MM.1S (cell line): Measurements from ENCODE around the gene ZCCHC24.
"Not testable (repeated sequence)": the region's sequence is repeated elsewhere in the genome, so short reads cannot be mapped to it uniquely, and the experiment has no call there.

Experiments used
- DNase-seq: peaks from one replicate; pipeline ENCODE4 v3.0.0-alpha.2; 2015
- H2AFZ ChIP-seq: fragments of 300-600 bp; sonication (generic); 2 replicates; pipeline ENCODE4 v1.6.0; 2016; ENCODE audit warnings: antibody characterized with exemption, low read length
- H3F3A ChIP-seq: fragments of 300-600 bp; sonication (generic); 2 replicates; pipeline ENCODE4 v1.6.1; 2016; ENCODE audit warnings: mild to moderate bottlenecking, antibody characterized with exemption, low read length, moderate library complexity, mixed read lengths; ENCODE audit not compliant: insufficient read depth
- H3K27ac ChIP-seq: fragments of 300-600 bp; sonication (generic); 2 replicates; pipeline ENCODE4 v1.5.1; 2016; ENCODE audit warnings: mild to moderate bottlenecking, low read length
- H3K27me3 ChIP-seq: fragments of 300-600 bp; sonication (generic); replicated peaks from 2 replicates; pipeline ENCODE4 v1.6.0; 2016; ENCODE audit warnings: low read length; ENCODE audit not compliant: insufficient read depth
- H3K36me3 ChIP-seq: fragments of 300-600 bp; sonication (generic); replicated peaks from 2 replicates; pipeline ENCODE4 v1.6.1; 2016; ENCODE audit warnings: mild to moderate bottlenecking, low read length, mixed read lengths; ENCODE audit not compliant: insufficient read depth
- H3K4me1 ChIP-seq: fragments of 300-600 bp; sonication (generic); 2 replicates; pipeline ENCODE4 v1.6.1; 2016; ENCODE audit warnings: low read length, mixed read lengths
- H3K4me2 ChIP-seq: fragments of 300-600 bp; sonication (generic); 2 replicates; pipeline ENCODE4 v1.6.0; 2016; ENCODE audit warnings: low read depth, low read length
- H3K4me3 ChIP-seq: fragments of 300-600 bp; sonication (generic); 2 replicates; pipeline ENCODE4 v1.5.1; 2016; ENCODE audit warnings: low read length, mixed read lengths
- H3K79me2 ChIP-seq: fragments of 300-600 bp; sonication (generic); 2 replicates; pipeline ENCODE4 v1.6.1; 2016; ENCODE audit warnings: mixed run types, low read length, mixed read lengths
- H3K9ac ChIP-seq: fragments of 300-600 bp; sonication (generic); 2 replicates; pipeline ENCODE4 v1.6.1; 2016; ENCODE audit warnings: low read length, mixed read lengths
- H3K9me2 ChIP-seq: fragments of 300-600 bp; sonication (generic); replicated peaks from 2 replicates; pipeline ENCODE4 v1.6.1; 2016; ENCODE audit warnings: mild to moderate bottlenecking, low read length, mixed read lengths; ENCODE audit not compliant: insufficient read depth
- H3K9me3 ChIP-seq: fragments of 300-600 bp; sonication (generic); replicated peaks from 2 replicates; pipeline ENCODE4 v1.6.1; 2016; ENCODE audit warnings: mild to moderate bottlenecking, low read length, mixed read lengths; ENCODE audit not compliant: insufficient read depth
- H4K20me1 ChIP-seq: fragments of 300-600 bp; sonication (generic); 2 replicates; pipeline ENCODE4 v1.6.1; 2016; ENCODE audit warnings: mild to moderate bottlenecking, low read length, moderate library complexity, mixed read lengths; ENCODE audit not compliant: insufficient read depth
- EZH2 ChIP-seq: fragments of 300-600 bp; sonication (generic); optimal IDR thresholded peaks from 2 replicates; pipeline ENCODE3; 2017; ENCODE audit warnings: low read depth, mild to moderate bottlenecking, antibody characterized with exemption, low read length, mixed read lengths
- EZH2phosphoT487 ChIP-seq: fragments of 300-600 bp; sonication (generic); IDR thresholded peaks from 2 replicates; pipeline ENCODE4 v1.6.1; 2018; ENCODE audit warnings: antibody characterized with exemption, low read length
- TF ChIP-seq, protein P1 (sequence below): fragments of 300-600 bp; sonication (generic); IDR thresholded peaks from 2 replicates; pipeline ENCODE4 v1.5.1; 2016; ENCODE audit warnings: antibody characterized with exemption, low read length, mixed read lengths

The ZCCHC24 gene

DNA sequence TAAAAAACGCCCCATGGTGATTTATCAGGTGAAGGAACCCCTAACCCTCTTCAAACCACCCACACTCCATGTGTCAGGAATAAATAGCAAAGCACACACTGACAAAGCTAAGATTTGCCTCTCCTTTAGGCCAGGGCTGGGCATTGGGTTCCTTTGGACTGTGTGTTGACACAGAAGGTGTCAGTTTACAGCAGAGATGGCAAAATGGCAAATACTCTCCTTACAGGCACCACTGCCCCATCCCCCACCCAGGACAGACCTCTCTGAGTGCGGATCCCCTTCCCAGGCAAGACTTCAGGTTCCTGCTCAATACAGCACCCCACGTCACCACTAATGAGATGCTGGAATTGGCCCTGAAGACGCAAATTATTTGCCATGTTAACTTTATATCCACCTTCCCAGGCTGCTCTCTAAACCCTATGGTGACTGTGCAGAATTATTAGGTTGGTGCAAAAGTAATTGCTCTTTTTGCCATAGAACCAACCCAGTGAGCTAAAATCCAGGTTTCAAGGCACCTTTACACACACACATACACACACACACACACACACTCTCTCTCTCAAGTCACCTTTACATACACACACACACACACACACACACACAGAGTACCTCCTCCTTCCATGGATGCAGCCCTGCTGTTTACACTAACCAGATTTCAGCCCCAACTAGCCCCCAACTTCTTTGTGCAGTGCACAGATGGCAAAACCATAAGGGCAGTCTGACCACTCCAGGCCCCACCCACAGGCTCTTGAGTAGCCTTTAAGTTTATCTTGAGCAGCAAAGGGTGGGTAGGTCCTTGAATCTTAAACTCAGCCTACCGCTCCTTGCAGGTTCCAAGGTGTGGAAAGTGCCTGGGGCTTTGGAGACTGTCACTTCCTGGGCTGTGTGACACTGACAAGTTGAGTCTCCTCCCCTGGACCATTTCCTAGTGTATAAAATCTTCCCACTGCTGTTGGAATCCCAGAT, 4.0 kb upstream of the ZCCHC24 start:
- Histone ChIP-seq H3K27ac (no peak overlapping the region), H3K4me3 (no peak overlapping the region), H3K79me2 (no peaks in the 10 kb centered on the region), H3K36me3 (no peaks in the 10 kb centered on the region), H3K27me3 (no peaks in the 10 kb centered on the region), H2AFZ (no peak overlapping the region), H4K20me1 (no peaks in the 10 kb centered on the region), H3K9me3 (no peaks in the 10 kb centered on the region), H3K4me1 (peaks cover 20% of the 10 kb centered on the region), H3K9me2 (no peaks in the 10 kb centered on the region), H3K4me2 (no peak overlapping the region), H3K9ac (no peak overlapping the region), H3F3A (0 out of 2 replicates have a peak, but pooled peaks cover 4% of the 10 kb centered on the region)
- TF ChIP-seq EZH2phosphoT487 (no peak), EZH2 (no peak)
- TF ChIP-seq, protein P1, sequence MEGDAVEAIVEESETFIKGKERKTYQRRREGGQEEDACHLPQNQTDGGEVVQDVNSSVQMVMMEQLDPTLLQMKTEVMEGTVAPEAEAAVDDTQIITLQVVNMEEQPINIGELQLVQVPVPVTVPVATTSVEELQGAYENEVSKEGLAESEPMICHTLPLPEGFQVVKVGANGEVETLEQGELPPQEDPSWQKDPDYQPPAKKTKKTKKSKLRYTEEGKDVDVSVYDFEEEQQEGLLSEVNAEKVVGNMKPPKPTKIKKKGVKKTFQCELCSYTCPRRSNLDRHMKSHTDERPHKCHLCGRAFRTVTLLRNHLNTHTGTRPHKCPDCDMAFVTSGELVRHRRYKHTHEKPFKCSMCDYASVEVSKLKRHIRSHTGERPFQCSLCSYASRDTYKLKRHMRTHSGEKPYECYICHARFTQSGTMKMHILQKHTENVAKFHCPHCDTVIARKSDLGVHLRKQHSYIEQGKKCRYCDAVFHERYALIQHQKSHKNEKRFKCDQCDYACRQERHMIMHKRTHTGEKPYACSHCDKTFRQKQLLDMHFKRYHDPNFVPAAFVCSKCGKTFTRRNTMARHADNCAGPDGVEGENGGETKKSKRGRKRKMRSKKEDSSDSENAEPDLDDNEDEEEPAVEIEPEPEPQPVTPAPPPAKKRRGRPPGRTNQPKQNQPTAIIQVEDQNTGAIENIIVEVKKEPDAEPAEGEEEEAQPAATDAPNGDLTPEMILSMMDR = no peak
- DNase-seq = no peak

DNA sequence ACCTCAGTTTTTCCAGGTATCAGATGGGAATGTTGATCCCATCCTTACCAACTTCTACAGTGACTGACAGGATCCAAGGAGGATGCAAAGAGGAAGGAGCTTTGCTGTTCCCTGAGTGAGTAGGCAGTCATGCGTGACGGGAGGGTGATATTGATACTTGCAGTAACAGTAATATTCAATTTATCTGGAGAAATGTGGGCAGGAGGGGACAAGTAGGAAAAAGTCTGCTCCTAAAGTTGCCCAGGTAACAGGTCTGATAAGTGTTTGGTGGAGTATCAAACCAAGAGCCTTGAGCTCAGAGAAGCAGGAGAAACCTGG, 3.3 kb upstream of the ZCCHC24 start:
- no peak overlapping the region for H3K4me2 ChIP-seq
- H2AFZ ChIP-seq = no peak overlapping the region
- no peaks in the 10 kb centered on the region for H3K36me3 ChIP-seq
- TF ChIP-seq EZH2 (no peak), EZH2phosphoT487 (no peak)
- TF ChIP-seq, protein P1 = no peak
- H3K27ac ChIP-seq = no peak overlapping the region
- no peak overlapping the region for H3K4me3 ChIP-seq
- no peaks in the 10 kb centered on the region for H3K9me2 ChIP-seq
- 0 out of 2 replicates have a peak, but pooled peaks cover 4% of the 10 kb centered on the region for H3F3A ChIP-seq
- H3K9me3 ChIP-seq = no peaks in the 10 kb centered on the region
- DNase-seq = no peak
- no peaks in the 10 kb centered on the region for H3K79me2 ChIP-seq
- H4K20me1 ChIP-seq = no peaks in the 10 kb centered on the region
- no peaks in the 10 kb centered on the region for H3K27me3 ChIP-seq
- peaks cover 24% of the 10 kb centered on the region for H3K4me1 ChIP-seq
- no peak overlapping the region for H3K9ac ChIP-seq

DNA sequence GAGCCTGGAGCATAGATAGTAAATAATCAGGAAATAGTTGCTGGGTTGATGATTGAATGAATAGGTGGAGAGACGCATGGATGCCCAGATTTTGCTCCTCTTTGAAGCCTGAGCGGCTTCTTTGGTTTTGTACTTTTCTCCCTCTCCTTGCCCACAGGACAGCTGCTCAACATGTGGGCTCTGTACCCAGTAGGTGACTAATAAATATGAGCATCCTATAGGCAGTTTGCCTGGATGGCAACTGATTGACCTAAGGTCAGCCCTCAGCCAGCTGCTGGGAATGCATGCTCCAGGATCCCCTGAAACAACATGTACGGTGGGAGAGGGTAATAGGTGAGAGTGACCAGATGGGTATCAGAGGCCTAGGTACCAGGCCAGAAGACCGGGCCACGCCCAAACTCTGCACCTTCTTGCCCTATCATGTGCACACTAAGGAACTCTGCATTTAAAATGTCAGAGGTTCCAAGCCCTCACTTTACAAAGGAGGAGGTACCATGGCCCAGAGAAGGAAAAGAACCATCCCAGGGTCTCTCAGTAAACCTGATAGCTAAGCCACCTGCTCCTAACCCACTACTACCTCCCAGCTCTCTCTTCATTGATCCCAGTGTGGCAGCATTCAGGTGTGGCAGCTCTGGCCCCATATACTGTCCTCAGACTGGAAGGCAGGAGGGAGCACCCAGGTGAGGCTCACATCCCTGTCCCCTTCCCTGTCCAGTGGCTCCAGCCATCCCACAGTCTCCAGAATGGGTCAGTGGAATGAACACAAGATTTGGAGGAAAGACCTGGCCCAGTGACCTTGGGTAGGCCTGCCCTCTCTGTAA, 2.7 kb upstream of the ZCCHC24 start:
- TF ChIP-seq EZH2phosphoT487 = no peak
- TF ChIP-seq, protein P1 = no peak
- TF ChIP-seq EZH2 = no peak
- no peak for DNase-seq
- Histone ChIP-seq H3K9ac (no peak overlapping the region), H3K9me3 (no peaks in the 10 kb centered on the region), H2AFZ (no peak overlapping the region), H3K79me2 (no peaks in the 10 kb centered on the region), H3K4me1 (peaks cover 19% of the 10 kb centered on the region), H3K36me3 (no peaks in the 10 kb centered on the region), H3K4me3 (no peak overlapping the region), H3F3A (0 out of 2 replicates have a peak, but pooled peaks cover 4% of the 10 kb centered on the region), H3K27ac (no peak overlapping the region), H3K9me2 (no peaks in the 10 kb centered on the region), H3K27me3 (no peaks in the 10 kb centered on the region), H3K4me2 (no peak overlapping the region), H4K20me1 (no peaks in the 10 kb centered on the region)

GRCh38 chr10:79447249-79447648, 1.8 kb upstream of the ZCCHC24 start:
- DNase-seq, H4K20me1 ChIP-seq, H2AFZ ChIP-seq, H3F3A ChIP-seq, H3K4me3 ChIP-seq, H3K4me2 ChIP-seq, H3K36me3 ChIP-seq, H3K79me2 ChIP-seq, H3K9me3 ChIP-seq, H3K9ac ChIP-seq, H3K27ac ChIP-seq, H3K9me2 ChIP-seq, H3K27me3 ChIP-seq: not testable (repeated sequence)
- peaks cover 10% of the 10 kb centered on the region for H3K4me1 ChIP-seq
